GM18907 (cell line): ENCODE data around the gene PERM1.
"Not testable (repeated sequence)": the region's sequence is repeated elsewhere in the genome, so short reads cannot be mapped to it uniquely, and the experiment has no call there.

Experiments
- ATAC-seq: cut with Tn5 transposase; IDR thresholded peaks from one replicate; pipeline ENCODE4 v1.9.1; 2021; ENCODE audit warnings: mild to moderate bottlenecking, moderate library complexity; ENCODE audit not compliant: unreplicated experiment

Gene PERM1

DNA sequence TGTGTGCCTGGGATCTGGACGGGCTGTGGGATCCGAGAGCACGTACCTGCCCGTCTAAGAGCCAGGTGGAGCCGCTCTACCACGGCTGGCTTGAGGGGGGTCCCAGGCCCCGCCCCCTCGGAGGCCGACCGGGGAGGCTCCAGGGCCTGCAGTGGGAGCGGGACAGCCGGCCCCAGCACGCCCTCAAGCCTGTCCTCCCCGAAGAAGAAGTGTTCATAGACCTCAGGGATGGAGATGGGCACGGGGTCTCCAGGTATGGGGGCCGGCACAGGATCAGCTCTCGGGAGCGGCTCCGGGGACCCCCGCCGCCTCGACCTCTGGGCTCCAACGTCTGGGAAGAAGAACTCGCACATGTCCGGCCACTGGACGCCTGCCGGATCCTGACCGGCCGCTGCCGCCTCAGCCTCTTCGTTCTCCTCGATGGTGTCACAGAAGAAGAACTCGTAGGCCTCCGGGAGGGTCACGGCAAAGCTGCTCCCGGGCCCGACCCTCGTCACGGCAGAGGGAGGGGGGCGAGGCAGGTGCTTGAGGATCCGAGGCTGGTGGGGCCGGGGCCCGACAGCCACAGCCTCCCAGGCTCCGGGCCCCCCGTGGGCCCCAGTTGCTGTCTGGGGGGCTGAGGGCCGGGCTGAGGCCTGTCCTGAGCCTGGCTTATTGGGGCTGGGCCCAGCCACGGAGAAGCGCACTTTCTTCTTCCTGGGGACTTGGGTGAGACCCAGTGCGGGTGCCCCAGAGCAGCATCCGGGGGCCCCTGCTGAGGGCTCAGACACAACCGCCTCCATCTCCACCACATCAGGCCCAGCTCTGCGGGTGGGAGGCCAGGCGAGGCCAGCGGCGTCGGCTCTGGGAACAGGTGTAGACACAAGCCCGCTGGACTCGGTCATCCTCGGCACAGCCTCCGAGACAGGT lies 2.8 kb downstream of the PERM1 start:
- ATAC-seq, result no peak

- no peak for ATAC-seq
Measured at GRCh38 chr1:978069-978834, 3.6 kb downstream of the PERM1 start.

- ATAC-seq, result not testable (repeated sequence)
Measured at GRCh38 chr1:976791-977190, 5.1 kb downstream of the PERM1 start.

DNA sequence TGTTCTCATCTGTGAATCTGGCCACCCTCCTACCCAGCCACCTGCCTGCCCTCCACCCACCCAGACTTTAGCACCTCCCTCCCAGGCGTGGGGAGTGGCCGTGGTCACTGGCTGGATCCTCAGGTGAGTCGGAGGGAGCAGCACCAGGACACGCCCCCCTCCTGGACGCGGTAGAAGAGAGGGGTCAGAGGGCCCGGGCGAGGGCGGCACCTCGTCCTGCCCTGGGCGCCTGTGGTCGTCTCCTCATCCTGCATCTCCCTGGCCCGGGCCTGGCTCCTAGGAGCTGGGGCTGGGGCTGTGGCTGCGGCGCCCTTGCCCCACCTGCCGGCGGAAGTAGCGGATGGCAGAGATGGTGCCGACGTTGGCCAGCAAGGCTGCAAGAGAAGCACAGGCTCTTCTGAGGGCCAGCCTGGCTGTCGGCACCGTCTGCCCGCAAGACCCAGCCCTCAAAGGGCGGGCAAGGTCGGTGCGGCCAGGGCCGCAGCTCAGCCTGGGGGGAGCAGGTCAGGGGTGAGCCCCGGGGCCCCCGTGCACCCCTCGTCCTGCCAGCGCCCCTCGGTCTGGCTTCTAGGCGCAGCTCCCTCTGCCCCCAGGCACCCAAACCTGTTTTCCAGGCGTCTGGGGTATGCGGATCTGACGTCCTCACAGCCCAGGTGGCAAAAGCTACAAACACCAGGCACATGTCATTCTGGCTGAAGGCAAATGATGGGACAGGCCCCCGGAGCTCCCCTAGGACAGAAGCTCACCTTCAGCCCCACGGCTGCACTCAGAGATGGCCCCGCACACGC lies 5.8 kb downstream of the PERM1 start:
- peak; percentile 50 for ATAC-seq

- no peak for ATAC-seq
Measured at GRCh38 chr1:975365-975764, 6.5 kb downstream of the PERM1 start.

DNA sequence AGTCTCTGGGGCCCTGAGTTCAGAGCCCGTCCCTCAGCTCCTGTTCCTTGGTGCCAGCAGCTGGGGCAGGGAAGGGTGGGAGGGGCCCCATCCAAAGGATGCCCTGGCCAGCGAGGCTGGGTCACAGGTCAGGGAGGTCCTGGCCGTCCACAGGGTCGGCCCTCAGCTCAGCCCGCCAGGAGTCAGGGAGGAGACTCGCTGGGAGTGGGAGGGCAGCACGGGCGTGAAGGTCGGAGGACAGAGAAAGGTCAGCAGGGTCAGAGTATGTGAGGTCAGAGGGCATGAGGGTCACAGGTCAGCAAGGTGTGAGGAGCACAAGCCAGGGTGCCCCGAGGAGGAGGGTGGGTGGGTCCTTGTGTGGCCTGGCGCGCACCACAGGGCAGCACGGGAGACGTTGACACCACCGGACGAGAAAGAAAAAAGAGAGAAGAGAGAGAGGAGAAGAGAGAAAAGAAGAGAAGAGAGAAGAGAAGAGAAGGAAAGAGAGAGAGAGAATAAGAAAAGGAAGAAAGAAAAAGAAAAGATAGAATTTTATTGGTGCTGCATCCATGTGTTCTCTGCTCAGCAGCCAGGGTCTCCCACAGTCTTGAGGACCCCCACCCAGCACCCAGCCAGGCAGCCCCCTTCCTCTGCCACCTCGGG lies 7.1 kb downstream of the PERM1 start:
- ATAC-seq, result no peak

- ATAC-seq, result no peak
Measured at GRCh38 chr1:974293-974640, 7.6 kb downstream of the PERM1 start.

DNA sequence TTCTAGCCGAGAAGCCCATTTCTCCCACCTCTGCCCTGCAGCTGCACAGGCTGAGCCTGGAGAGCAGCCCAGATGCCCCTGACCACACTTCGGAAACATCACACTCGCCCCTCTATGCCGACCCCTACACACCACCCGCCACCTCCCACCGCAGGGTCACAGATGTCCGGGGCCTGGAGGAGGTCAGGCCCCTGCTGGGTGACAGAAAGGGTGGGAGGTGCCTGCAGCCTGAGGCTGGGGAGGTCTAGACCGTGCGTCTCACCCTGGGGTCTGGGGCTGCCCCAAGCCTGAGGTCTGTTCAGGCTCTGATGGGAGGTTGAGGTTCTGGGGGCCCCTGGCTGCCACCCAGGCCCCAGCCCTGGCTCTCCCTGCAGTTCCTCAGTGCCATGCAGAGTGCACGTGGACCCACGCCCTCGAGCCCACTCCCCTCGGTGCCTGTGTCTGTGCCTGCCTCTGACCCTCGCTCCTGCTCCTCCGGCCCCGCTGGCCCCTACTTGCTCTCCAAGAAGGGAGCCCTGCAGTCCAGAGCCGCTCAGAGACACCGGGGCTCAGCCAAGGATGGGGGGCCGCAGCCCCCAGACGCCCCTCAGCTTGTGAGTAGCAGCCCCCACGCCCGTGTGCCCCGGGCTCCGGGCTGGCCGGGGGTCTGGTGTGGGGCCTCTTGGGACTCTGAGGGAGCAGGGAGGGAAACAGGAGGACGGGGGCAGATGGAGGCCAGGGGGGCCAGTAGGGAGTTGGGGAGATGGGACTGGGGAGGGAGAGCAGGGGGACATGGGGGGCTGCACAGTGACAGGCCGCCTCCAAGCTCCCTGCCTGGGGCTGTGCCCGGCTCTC lies 8.2 kb downstream of the PERM1 start:
- ATAC-seq, result no peak

GRCh38 chr1:972726-973458 lies 9.0 kb downstream of the PERM1 start:
- no peak for ATAC-seq

DNA sequence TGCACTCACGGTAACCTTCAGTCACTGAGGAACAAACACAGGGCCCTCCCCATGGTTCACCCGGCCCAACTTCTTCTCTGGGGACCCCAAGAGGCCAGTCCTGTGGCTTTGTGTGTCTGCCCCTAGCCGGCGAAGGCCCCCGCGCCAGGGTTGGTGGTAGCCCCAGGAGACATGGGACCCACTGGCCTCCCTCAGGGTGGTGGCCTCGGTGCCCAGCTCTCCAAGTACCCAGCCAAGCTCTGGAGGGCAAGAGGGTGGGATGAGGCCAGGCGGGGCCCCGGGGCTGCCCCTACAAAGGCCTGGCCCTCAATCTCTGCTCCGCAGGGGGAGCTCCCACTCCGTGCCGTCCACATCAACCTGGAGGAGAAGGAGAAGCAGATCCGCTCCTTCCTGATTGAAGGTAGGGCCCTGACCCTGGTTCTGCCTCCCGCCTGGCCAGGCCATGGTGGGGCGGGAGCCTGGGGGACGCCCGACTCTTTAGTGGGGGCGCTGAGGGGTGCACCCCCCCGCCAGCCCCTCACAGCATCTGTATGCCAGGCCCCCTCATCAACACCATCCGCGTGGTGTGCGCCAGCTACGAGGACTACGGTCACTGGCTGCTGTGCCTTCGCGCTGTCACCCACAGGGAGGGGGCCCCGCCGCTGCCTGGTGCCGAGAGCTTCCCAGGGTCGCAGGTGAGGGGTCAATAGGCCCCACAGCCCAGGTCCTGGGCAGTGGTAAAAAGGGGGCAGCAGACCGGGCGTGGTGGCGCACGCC lies 10.0 kb downstream of the PERM1 start:
- ATAC-seq, result no peak

DNA sequence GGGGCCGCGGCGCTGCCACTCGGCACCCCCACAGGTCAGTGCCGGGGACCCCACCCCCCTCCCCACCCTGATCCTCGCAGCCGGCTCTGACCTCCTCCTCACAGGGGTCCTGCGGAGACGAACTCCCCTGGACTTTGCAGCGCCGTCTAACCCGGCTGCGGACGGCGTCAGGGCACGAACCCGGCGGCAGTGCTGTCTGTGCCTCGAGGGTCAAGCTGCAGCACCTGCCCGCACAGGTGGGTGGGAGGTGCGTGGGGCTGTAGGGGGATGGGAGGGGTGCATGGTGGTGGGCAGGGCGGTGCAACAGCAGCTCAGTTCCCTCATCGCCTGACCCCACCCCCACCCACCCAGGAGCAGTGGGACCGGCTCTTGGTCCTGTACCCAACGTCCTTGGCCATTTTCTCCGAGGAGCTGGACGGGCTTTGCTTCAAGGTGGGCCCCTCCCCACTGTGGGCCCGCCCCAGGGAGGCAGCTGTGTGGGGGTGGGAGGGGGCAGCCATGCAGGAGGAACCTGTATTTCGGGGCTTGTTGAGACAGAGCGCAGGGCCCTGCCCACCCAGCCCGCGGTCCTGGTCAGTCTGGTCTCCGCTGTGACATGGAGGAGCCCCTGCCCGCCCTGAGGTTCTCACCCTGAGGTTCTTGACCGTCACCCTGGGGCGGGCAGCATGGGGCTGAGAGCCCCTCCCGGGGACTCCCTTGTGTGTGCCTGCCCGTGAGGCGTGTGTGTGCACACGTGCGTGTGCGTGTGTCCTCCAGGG lies 10.7 kb downstream of the PERM1 start:
- ATAC-seq, result no peak

- ATAC-seq, result no peak
Measured at GRCh38 chr1:970242-970972, 11.5 kb downstream of the PERM1 start.

GRCh38 chr1:969260-969855 lies 12.5 kb downstream of the PERM1 start:
- no peak for ATAC-seq

DNA sequence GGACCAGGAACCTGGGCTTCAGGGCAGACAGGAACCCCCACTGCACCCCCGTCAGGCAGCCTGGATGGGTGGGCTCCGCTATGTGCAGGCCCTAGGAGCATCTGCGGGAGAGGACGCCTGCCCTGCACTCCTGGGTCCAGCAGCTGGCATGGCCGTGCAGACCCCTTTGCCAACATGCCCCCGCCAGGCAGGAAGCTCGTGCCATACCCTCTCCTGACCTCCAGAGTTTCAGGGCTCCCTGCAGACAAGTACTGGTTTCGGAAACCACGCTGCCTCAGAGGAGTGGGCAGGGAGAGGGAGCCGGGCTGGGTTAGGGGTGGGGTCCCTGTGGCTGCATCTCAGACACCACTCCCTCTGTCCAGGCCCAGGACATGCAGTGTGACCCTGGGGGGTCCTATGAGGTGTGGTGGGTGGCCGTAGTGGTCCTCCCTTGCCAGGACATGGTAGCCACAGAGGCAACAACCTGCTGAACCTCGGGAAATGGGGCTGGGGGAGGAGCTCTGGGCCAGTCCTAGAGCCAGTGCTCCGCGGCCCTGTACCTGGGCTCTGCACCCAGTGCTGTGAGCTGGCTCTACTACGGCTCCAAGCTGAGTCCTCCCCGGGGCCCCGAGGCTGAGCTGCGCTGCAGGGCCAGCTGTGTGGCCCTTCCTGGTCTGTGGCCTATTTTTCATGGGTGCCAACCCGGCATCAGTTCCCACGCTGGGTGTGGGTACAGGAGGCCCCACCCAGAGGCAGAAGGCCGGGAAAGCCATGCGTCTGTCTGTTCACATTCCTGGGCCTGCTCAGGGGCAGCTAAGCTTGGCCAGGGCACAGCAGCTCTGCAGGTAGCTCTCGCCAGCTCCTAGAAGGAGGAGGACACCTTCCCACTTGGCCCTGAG lies 14.2 kb downstream of the PERM1 start:
- no peak for ATAC-seq

- peak; percentile 51 for ATAC-seq
Measured at GRCh38 chr1:966704-967300, 15.1 kb downstream of the PERM1 start.
